Activated CD4-positive, alpha-beta T cell treated with anti-CD3 and anti-CD28 coated beads, Interleukin-2, amount 50 U/mL, for 24 hours (primary cell): ENCODE measurements around the gene RSPH4A.
"Not testable (repeated sequence)": the region's sequence is repeated elsewhere in the genome, so short reads cannot be mapped to it uniquely, and the experiment has no call there.

ENCODE experiments used
- DNase-seq, 2 donors: peaks; one replicate each; pipeline ENCODE4 v3.0.0-alpha.2; 2020; ENCODE audit warnings: low read depth in 1 of 2, low spot score in 1 of 2

RSPH4A gene

DNA sequence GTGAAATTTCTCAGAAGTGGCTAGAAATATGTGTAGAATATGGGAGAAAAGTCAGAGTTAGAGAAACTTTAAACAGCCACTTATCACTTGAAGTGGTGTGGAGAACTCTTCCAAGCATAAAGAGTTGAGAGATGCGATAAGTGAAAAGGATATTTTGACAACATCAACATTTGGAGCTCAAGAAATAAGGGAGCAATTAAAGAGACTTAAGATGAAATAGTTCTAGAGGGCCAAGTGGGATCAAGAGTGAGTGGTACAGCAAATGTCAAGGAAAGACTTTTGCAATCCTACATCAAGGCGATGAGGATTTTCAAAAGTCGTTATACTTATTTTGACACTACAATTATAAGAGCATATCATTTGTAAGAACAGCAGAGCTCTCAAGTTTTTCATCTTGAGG is 9.6 kb downstream of the RSPH4A start:
- DNase-seq: no peak

DNA sequence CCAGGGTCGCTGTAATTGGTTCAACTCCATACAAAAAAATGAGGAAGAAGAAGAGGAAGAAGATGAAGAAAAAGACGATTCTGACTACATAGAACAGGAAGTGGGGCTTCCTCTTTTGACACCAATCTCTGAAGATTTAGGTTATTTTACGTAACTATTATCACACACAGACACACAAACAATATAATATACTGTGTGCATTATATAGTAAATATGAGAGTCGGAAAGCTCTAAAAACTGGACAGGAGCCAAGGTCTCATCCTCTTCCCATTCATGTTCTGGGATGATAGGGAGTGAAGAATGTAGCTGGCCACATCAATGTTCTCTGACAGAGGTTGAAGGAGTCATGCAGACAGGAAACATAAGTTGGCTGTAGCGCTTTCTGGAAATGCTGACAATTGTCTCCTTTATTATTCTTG is 13.3 kb downstream of the RSPH4A start:
- DNase-seq: no peak

DNA sequence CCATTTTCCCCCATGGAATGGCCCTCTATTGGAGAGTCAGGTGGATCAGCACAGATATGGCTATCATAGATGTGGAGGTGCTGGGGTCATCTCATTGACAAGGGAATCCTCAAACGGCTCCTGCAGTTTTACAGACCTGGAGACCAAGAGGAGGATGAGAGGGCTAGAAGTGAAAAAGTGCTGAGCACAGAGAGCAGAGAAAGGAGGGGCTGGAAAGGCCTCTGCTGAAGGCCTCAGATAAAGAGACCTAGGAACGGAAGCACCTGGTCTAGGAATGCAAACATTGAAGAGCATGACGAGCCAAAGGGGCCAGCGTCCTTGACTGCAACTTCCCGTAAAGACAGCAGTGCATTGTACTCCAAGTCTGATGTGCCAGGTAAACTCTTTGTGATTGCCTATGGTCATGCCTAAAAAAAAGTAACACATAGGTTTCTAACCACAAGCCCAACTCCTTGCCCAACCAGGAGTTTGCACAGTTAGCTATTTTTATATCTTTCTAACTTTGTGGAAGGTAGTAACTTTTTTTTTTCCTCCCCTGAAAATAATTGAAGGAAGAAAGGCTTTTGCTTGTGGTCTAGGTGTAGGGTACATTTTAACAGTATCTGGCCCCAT is 15.2 kb downstream of the RSPH4A start:
- DNase-seq: no peak

DNA sequence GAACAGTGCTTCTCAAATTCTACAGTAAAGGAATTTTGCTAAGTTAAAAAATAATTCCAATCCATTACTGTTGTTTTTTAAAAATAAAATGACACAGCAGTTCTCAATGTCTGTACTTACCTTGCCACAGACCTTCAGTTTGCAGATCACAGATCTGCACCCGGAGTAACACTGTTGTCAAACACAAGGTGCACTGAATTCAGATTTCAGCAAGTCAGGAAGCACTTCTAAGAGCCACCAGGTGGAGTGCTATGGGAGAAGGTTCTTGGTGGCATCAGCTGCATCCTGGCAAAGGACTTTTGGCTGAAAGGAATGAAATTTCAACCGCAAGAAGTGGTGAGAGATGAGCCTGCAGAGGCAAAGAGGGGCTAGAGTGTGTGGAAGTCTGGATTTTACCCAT is 17.4 kb downstream of the RSPH4A start:
- DNase-seq: no peak

GRCh38 chr6:116648156-116648555 is 31.9 kb downstream of the RSPH4A start:
- no peak for DNase-seq

GRCh38 chr6:116649129-116649528 is 32.9 kb downstream of the RSPH4A start:
- DNase-seq: no peak

DNA sequence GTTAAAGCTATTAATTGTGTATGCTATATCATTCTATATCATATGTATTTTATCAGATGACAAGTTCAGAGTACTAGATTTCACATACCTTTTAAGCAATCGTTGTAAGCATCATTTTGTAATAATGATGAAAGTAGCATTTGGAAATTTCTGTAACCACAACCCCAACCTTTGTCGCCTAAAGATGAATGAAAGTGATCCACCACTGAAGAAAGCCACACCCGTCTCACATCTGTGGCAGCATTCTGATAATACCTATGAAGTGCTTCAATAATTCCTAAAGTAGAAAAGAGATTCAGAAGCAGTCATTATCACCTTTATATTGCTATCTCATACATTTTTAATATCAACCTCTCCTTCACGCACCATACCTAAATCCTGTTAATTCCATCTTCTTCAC is 35.6 kb downstream of the RSPH4A start:
- no peak for DNase-seq

GRCh38 chr6:116661594-116661993 is 45.3 kb downstream of the RSPH4A start:
- DNase-seq: no peak

GRCh38 chr6:116662202-116662601 is 45.9 kb downstream of the RSPH4A start:
- DNase-seq: no peak

DNA sequence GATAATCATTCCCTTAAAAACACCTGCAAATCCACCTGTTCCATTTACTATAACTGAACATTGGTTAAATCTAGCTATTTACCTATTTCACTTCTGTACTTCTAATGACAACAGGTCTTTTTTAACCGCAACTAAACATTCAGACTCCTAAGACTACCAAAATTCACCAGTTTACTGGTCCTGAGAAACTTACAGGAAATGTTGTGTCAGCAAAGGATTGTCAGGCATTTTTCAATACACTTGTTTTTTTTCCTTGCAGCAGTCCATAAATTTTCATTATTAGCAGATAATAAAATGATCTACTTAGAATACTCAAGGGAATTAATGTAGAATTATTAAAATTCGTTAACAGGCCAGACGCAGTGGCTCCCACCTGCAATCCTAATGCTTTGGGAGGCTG is 47.0 kb downstream of the RSPH4A start:
- no peak for DNase-seq

DNA sequence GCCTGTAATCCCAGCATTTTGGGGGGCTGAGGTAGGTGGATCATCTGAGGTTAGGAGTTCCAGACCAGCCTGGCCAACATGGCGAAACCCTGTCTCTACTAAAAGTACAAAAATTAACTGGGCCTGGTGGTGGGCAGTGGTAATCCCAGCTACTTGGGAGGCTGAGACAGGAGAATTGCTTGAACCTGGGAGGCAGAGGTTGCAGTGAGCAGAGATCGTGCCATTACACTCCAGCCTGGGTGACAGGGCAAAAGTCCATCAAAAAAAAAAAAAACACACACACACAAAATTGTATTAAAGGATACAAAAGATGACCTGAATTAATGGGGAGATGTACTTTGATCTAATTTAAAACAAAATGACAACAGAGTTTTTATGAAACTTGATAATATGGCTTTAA is 47.9 kb downstream of the RSPH4A start:
- DNase-seq: not testable (repeated sequence)

DNA sequence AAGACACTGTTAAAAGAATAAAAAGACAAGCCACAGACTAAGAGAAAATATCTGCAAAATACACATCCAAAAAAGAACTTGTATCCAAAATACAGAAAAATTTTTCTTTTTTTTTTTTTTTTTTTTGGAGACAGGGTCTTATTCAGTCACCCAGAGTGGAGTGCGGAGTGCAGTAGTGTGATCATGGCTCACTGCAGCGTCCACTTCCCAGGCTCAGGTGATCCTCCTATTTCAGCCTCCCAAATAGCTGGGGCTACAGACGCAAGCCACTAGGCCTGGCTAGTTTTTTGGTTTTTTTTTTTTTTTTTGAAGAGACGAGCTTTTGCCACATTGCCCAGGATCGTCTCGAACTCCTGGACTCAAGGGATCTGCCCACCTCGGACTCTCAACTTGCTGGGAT is 49.2 kb downstream of the RSPH4A start:
- DNase-seq: no peak

GRCh38 chr6:116666869-116667268 is 50.6 kb downstream of the RSPH4A start:
- DNase-seq: no peak

DNA sequence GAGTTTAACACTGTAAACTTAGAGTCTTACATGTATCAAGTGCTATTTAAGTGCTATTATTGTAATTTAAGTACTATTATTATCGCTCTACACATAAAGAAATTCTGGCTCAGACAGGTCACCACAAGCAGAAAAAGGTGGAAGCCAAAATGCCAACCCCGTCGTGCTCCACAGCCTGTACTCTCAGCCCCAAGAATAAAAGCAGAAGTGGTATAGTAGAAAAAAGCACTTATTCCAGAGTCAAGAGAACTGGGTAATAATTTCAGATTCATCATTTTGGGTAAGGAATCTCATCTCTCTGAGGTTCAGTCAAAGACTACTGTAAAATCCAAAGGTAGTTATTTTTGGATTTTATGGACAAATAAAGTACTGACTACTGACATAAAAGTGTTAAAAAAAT is 51.3 kb downstream of the RSPH4A start:
- DNase-seq: no peak

DNA sequence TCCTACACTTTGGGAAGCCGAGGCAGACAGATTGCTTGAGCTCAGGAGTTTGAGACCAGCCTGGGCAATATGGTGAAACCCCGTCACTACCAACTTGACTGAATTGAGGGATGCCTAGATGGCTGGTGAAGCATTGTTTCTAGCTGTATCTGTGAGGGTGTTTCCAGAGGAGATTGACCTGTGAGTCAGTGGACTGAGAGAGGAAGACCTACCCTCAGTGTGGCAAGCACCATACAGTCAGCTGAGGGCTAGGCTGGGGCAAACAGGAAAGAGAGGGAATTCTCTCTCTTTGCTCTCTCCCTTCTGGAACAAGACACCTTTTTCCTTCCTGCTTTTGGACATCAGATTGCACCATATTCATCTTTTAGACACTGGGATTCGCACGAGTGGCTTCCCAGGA is 56.0 kb downstream of the RSPH4A start:
- DNase-seq: no peak

DNA sequence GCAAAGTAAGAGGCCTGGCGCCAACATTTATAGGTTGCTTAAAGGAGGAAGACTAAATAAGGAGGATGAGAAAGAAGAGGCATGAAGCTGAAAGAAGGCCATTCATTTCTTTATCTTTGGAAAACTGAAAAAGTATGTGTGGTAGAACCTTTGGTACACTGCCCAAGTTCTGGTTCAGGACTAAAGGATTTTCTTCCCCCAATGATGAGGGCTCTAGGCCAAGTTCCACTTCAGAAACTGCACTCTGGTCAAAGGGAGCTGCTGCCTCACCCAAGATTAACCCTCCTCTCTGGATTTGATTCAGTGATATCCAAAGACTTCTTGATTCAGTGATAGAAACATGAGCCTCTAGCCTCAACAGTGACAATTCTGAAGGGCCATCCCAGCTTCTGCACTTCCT is 59.7 kb downstream of the RSPH4A start:
- DNase-seq: no peak

DNA sequence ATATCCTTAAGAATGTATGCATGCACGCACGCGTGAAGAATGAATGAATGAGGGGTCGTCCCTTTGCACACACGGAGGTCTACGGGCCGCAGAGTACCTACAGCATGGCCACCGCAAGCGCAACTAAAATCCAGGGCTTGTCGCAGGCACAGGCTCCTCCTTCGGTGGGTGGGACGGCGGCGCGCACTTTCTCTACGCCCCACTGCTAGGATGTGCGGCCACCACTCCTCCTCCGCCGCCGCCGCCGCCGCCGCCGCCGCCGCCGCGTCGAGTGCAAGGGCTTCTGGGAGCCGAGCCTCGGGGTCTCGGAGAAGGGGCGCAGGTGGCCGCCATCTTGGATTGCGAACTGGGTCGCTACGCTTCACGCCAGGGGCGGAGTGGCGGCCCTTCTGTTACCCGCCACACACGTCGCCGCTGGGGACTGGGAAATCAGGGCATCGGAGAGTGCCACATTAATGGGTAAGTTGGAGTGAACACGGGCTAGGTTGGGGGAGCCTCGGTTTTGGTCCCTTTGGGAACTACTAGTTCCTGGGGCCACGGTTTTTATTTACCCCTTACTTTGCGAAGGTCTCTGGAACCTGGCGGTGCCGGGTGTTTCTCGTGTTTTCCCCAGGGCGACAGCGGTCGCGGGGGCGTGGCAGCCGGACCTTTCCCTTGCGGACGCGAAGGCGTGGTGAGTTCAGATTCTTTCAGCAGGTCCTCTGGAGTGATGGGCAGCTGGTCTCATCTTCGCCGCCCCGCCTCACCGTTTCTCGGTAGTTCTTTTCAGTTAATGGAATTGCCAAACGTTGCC is 64.8 kb downstream of the RSPH4A start, which contains the start of gene KPNA5:
Gene KPNA5 (plus strand): TSS at position 332 of the 793 bp plus-strand sequence. CDS start 124 bp downstream, at position 456.
- peak; percentile 79 to 87 for DNase-seq

- peak in 1 of 2 donors; percentile 25 for DNase-seq
Measured at GRCh38 chr6:116682334-116682712, 66.0 kb downstream of the RSPH4A start.
